Astrocyte (in vitro differentiated cells and primary cell): ENCODE results near the gene NUDT21.

ENCODE experiments used
- CTCF ChIP-seq: IDR thresholded peaks from 2 replicates; pipeline ENCODE4 v1.5.1; 2011; ENCODE audit warnings: low read depth, mild to moderate bottlenecking, inconsistent platforms, low read length, moderate library complexity; ENCODE audit not compliant: insufficient read depth
- EZH2 ChIP-seq: IDR thresholded peaks from 2 replicates; pipeline ENCODE4 v1.6.1; 2012; ENCODE audit warnings: mild to moderate bottlenecking, low read length, inconsistent platforms; ENCODE audit not compliant: insufficient read depth

- TF ChIP-seq CTCF (no peak), EZH2 (no peak)
These were observed 31.2 kb downstream of the NUDT21 start for GRCh38 chr16:56419740-56420548.
